Stimulated activated CD4-positive, alpha-beta T cell treated with anti-CD3 and anti-CD28 coated beads, TNF-alpha, amount 100 ng/mL, for 24 hours (primary cell): ENCODE measurements around the gene TNFRSF21.
"Not testable (repeated sequence)": the region's sequence is repeated elsewhere in the genome, so short reads cannot be mapped to it uniquely, and the experiment has no call there.

Experiments used
- DNase-seq, 3 experiments: peaks; one replicate each; pipeline ENCODE4 v3.0.0-alpha.2; 2020; ENCODE audit warnings: low read depth in 3 of 3

TNFRSF21 gene

GRCh38 chr6:47288267-47289090 is 21.2 kb downstream of the TNFRSF21 start:
- no peak for DNase-seq

GRCh38 chr6:47286301-47286700 is 23.4 kb downstream of the TNFRSF21 start:
- no peak for DNase-seq

GRCh38 chr6:47283993-47284392 is 25.7 kb downstream of the TNFRSF21 start:
- DNase-seq, result no peak

DNA sequence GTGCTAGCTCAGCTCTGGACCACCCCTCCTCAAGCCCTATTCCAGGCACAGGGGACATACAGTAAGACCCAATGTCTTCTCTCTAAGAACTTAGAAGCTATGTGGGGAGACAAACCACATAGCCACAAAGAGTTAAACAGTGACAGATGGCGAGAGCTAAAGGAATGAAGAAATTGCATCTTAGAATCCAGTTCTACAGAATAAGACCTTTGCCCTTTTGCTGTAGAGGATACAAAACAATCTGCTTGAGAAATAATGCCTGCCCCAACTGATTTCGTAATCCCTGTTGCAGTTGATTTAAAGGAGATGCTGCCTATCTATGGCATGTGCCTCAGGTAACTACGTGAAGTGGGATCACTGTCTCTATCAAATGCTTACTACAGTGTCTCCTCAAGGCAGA is 31.2 kb downstream of the TNFRSF21 start:
- no peak for DNase-seq

- no peak for DNase-seq
Observed at GRCh38 chr6:47277702-47278101, 32.0 kb downstream of the TNFRSF21 start.

GRCh38 chr6:47276377-47276776 is 33.3 kb downstream of the TNFRSF21 start:
- DNase-seq, result no peak

DNA sequence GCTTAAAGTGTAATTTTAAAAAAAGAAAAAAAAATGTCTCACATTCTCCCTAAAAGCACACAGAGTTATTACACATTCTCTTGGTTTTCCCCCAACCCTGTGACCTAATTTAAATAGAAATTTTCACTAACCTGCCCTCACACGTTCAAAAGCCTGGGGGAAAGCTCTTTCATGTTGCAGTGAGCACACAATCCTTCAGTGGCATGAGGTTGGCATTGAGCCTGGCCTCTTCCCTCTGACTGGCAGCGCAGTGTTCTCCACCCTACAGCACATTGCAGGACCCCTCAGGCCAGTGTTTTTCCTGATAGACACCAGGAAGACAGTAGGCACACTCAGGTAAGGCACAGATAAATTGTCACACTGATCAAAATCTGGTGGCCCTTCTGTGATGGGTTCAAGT is 34.1 kb downstream of the TNFRSF21 start:
- DNase-seq, result no peak

- DNase-seq, result not testable (repeated sequence)
Observed at GRCh38 chr6:47275132-47275531, 34.6 kb downstream of the TNFRSF21 start.

GRCh38 chr6:47268572-47269187 is 41.0 kb downstream of the TNFRSF21 start:
- DNase-seq, result no peak

DNA sequence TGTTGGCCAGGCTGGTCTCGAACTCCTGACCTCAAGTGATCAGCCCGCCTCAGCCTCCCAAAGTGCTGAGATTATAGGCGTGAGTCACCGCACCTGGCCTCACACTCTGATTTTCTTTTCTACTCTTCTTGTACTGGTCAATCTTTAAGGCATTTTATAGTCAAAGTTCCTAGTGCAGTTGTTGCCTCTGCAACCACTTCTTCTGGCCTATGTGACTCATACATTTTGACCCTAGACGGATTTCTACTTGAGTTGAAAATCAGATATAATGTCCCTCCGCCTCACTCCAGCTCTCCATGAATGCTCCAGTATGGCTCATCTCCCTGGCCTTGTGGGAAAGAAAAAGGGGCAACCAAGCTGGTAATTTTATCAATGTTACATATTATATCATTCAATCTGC is 42.4 kb downstream of the TNFRSF21 start:
- no peak for DNase-seq

DNA sequence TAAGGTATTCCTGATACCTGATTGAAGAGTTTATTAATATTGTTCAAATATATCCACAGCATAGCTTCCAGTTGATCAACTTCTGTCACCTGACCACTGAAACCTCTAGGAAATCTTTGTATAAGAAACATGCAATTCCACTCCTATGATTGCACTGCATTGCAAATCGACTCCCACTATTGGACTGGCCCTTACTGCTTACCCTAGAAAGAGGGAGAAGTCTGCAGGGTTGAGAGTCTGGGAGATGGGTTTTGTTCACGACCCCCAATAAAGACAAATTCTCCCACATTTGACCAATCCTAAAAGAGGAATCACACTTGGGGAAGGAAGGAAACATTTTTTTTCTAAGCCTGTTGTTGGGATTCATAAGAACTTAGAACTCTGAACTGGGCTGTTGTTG is 43.7 kb downstream of the TNFRSF21 start:
- DNase-seq, result no peak

DNA sequence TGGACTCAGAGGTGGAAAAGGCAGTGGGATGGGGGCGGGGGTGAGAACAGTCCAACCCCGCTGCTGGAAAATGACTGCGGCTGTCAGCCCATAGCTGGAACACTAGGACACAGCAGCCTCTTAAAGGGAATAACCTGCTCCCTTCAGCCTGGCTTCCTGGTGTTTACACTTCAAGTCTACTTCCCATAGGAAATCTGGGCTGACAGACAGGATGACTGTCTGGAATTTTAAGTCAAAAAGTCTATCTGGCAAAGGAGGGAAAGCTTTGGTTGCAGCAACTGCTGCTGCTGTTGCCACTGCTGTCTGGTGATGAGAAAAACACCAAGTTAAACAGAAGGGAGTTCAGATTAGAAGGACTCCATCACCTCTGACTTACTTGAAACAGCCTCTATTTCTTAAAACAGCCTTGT is 44.9 kb downstream of the TNFRSF21 start:
- DNase-seq, result no peak

- DNase-seq, result no peak
Observed at GRCh38 chr6:47263268-47263667, 46.4 kb downstream of the TNFRSF21 start.

DNA sequence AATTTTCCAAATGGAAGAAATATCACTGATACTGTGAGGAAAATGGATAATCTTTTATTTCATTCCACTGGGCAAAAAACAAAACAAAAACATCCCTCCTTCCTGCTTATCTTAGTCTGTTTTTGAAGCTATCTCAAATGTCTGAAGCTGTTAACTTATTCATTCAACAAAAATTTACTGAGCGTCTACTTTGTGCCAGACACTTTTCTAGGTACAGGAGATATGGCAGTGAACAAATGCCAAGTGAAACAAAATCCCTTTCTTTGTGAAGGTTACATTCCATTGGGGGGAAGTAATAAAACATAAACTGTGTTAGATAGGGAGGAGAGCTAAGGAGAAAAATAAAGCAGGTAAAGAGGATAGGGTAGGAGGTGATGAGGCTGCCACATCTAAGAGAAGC is 47.5 kb downstream of the TNFRSF21 start:
- no peak for DNase-seq

GRCh38 chr6:47261191-47261590 is 48.5 kb downstream of the TNFRSF21 start:
- no peak for DNase-seq

DNA sequence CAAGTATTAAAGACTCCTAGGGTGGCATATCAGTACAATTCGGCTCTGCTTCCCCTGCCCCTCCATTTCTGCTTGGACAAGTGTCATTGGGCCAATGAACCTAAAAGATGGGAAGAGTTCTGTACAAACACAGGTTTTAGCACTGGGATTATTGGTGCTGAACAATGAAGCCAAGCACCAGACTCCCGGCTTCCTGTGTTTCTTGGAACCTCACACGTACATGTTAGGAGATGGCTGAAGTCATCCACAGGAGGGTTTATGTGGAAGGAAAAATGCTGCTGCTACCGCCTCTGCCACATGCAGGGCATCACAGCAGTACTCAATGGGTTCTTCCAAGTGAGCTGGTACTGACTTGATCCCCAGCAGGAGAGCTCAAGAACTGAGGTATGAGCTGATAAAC is 49.7 kb downstream of the TNFRSF21 start:
- no peak for DNase-seq

GRCh38 chr6:47258724-47259347 is 50.9 kb downstream of the TNFRSF21 start:
- no peak for DNase-seq

GRCh38 chr6:47256981-47257730 is 52.5 kb downstream of the TNFRSF21 start:
- no peak for DNase-seq

DNA sequence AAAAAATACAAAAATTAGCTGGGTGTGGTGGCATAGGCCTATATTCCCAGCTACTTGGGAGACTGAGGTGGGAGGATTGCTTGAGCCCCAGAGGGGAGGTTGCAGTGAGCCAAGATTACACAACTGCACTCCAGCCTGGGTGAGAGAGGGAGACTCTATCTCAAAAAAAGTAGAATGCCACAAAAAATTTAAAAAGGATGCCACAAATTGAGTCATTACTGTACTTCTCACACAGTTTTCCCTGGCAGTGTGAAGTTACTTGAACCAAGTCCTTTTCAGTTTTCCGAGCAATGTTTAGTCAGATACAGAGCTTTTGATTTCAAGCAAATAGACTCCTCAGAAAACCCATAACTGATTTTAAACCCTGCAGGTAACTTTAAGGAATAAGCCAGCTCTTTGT is 53.3 kb downstream of the TNFRSF21 start:
- no peak for DNase-seq

- DNase-seq, result no peak
Observed at GRCh38 chr6:47254906-47255305, 54.8 kb downstream of the TNFRSF21 start.

GRCh38 chr6:47254051-47254450 is 55.7 kb downstream of the TNFRSF21 start:
- DNase-seq, result no peak

DNA sequence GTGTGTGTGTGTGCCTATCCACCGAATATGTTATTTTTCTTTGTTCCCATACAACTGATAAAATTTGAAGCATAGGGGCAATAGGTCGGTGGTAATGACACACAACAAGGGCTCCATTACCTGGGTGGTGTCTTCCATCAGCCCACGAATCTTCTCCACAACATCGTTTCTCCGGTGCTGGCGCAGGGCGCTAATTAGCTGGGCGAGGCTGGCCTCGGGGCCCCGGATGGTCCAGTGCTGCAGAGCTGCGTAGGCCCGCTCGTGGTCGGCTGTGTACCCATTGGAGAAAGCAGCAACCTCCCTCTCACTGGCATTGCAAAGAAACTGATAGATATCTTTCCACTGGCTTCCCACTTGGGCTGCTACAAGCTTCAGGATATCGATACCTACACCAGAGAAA is 56.6 kb downstream of the TNFRSF21 start:
- no peak for DNase-seq
